ENCODE data around the gene CMIP. TPM values are rescaled to one million over a fixed set of nuclear protein-coding genes. Genes with fewer than 3 reads are reported as not detected.

The CMIP gene
- total and polyA plus RNA-seq, 7 donors: 11.0 to 60.3 (median 20.4) TPM

DNA sequence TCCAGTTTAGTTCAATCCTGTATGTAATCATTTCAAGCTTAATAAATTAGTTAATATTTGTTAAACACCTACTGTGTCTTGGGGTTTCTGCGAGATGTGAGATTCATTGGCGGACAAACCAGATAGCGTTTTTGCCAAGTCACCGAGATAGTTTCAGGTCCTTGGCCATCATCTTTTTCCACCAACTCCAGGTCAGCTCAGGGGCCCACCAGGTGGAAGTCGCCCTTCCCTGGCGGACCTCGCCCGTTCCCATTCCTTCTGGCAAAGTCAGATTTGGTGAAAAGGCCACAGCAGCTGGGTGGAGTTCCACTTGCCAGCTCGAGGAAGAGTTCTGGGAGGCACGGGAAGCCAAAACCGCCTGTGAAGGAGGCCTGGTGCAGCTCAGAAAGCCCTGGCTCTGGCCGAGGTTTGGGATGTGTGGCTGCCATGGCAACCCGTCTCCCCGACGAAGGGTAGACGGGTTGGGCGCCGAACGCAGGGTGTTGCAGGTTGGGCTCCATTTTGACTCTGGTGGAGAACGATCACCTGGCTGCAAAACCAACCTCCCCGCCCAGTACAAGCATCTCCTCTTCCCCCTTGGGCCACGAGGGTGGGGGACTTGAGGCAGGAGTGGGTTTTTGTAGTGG is 39.5 kb downstream of the CMIP start:
- Histone ChIP-seq H3K4me1 (peaks cover 0 to 28% (median 7%) of the 10 kb centered on the region in 4 donors), H3K27ac (no peak overlapping the region), H3K4me3 (no peak overlapping the region), H3K9me3 (no peaks in the 10 kb centered on the region), H3K27me3 (no peaks in the 10 kb centered on the region), H3K36me3 (no peaks in the 10 kb centered on the region)
- 87 to 90% methylated on average over 22 of the region's 22 CpGs for WGBS, 2 donors
- TF ChIP-seq POLR2A (IDR thresholded peaks at IDR 0.05) (no peak), POLR2AphosphoS5 (IDR thresholded peaks at IDR 0.05) (no peak), EP300 (IDR thresholded peaks at IDR 0.05) (no peak)
- TF ChIP-seq, protein P1, sequence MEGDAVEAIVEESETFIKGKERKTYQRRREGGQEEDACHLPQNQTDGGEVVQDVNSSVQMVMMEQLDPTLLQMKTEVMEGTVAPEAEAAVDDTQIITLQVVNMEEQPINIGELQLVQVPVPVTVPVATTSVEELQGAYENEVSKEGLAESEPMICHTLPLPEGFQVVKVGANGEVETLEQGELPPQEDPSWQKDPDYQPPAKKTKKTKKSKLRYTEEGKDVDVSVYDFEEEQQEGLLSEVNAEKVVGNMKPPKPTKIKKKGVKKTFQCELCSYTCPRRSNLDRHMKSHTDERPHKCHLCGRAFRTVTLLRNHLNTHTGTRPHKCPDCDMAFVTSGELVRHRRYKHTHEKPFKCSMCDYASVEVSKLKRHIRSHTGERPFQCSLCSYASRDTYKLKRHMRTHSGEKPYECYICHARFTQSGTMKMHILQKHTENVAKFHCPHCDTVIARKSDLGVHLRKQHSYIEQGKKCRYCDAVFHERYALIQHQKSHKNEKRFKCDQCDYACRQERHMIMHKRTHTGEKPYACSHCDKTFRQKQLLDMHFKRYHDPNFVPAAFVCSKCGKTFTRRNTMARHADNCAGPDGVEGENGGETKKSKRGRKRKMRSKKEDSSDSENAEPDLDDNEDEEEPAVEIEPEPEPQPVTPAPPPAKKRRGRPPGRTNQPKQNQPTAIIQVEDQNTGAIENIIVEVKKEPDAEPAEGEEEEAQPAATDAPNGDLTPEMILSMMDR (IDR thresholded peaks at IDR 0.05): no peak
- DNase-seq: no peak
- intact Hi-C loops (cut with DNase I): no loop called here

DNA sequence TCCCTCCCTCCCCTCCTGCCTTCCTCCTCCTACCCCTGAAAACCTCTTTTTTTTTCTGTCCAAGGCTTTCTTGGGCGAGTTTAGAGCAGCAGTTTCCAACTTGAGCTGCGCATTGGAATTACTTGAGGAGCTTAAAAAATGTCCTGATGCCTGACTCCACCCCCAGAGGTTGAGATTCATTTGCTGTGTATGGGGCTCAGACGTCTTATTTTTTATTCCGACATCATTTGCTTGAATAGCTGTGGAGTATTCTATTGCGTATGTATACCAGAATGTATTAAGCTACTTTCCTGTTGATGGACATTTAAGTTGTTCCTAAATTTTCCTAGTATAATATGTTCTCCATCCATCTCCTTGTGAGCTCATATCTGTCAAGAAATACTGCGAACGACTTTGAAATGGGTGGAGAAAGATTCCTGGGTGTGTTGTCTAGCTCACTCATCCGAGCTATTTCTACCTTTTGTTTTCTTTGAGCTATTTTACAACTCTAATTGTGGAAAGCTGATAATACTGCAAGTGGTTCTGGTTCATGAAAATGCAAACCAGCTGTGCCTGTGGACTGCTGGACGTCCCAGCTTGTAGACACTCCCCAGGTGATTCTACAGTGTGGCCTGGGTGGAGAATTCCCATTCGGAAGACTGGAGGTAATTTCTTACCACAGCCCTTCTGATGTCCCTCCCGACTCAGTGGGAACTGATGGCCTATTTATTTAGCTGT is 40.5 kb downstream of the CMIP start:
- peaks cover 0 to 37% (median 11%) of the 10 kb centered on the region in 4 donors for H3K4me1 ChIP-seq
- 49 to 73% methylated on average over 11 of the region's 11 CpGs for WGBS, 2 donors
- H3K27ac ChIP-seq: no peak overlapping the region

DNA sequence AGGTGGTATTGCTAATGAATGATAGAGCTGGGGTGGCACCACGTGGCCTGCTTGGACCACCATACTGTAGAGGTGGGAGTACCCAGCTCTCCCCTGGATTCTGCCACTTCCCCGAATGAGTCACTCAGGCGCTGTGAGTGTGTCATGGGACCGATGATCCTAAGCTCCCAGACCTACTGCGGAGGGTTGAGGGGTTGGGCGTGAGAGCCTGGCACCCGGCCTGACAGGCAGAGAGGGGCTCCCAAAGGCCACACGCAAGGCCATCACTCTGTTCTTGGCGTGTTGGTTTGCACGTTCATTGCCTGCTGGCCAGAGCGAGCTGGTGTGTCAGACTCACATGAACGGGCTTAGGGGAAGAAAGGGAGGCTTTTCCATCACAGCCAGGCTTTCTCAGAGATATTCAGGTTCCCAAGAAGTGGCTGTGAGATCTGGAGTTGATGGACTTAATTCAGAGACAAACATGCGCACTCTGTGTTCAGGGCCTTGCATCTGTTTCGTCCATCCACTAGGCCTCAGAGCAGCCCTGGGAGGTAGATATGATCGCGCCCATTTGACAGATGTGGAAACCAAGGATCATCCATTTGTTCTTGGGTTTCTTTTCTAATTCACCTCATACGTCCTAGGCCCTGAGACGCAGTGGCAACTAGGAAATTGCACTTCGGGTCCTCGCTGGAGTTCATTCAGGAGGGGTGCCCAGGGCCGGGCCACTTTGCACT is 41.4 kb downstream of the CMIP start:
- no peak overlapping the region for H3K4me3 ChIP-seq
- no peaks in the 10 kb centered on the region for H3K36me3 ChIP-seq
- no peaks in the 10 kb centered on the region for H3K27me3 ChIP-seq
- H3K27ac ChIP-seq: no peak overlapping the region
- peaks cover 0 to 37% (median 11%) of the 10 kb centered on the region in 4 donors for H3K4me1 ChIP-seq
- TF ChIP-seq POLR2AphosphoS5 (IDR thresholded peaks at IDR 0.05) (no peak), EP300 (IDR thresholded peaks at IDR 0.05) (no peak), POLR2A (IDR thresholded peaks at IDR 0.05) (no peak)
- TF ChIP-seq, protein P1 (IDR thresholded peaks at IDR 0.05): no peak
- 92 to 94% methylated on average over 21 of the region's 21 CpGs for WGBS, 2 donors
- no peak for DNase-seq
- intact Hi-C loops (cut with DNase I): no loop called here
- H3K9me3 ChIP-seq: no peaks in the 10 kb centered on the region

More for the DNA sequence above, 40.5 kb downstream of the CMIP start:
- DNase-seq: no peak
- intact Hi-C loops (cut with DNase I): no loop called here
- no peaks in the 10 kb centered on the region for H3K36me3 ChIP-seq
- TF ChIP-seq POLR2A (IDR thresholded peaks at IDR 0.05): no peak
- TF ChIP-seq EP300 (IDR thresholded peaks at IDR 0.05): no peak
- TF ChIP-seq, protein P1 (IDR thresholded peaks at IDR 0.05): no peak
- TF ChIP-seq POLR2AphosphoS5 (IDR thresholded peaks at IDR 0.05): no peak
- no peak overlapping the region for H3K4me3 ChIP-seq
- H3K9me3 ChIP-seq: no peaks in the 10 kb centered on the region
- no peaks in the 10 kb centered on the region for H3K27me3 ChIP-seq

DNA sequence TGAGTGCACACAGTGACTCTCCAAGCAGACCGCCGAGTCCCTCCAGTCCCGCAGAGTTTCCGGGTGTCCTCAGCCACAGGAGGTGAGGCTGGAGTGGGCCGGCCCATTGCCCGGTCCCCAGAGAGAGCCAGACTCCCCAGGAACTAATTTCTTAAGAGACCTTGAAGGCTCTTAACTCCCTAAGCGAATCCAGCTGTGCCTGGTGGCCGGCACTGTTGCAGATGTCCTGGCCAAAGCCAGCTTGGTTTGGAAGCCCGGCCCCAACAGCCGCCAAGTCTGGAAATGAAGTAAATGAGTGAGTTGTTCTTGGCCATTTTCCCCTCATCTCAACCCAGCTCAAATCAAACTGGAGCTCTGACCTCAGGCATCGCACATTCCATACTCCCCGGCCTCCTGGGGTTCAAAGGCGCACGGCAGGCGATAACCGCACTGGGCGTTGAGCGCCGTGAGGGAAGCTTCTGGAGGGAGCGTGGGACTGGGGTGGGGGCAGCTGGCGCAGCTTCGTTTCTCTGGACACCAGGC is 42.0 kb downstream of the CMIP start:
- H3K4me1 ChIP-seq: peaks cover 0 to 37% (median 11%) of the 10 kb centered on the region in 4 donors
- no peaks in the 10 kb centered on the region for H3K9me3 ChIP-seq
- WGBS, 2 donors: 84 to 89% methylated on average over 22 of the region's 22 CpGs
- H3K27me3 ChIP-seq: no peaks in the 10 kb centered on the region
- TF ChIP-seq POLR2A (IDR thresholded peaks at IDR 0.05) (no peak), EP300 (IDR thresholded peaks at IDR 0.05) (no peak), POLR2AphosphoS5 (IDR thresholded peaks at IDR 0.05) (no peak)
- TF ChIP-seq, protein P1 (IDR thresholded peaks at IDR 0.05): no peak
- H3K27ac ChIP-seq: no peak overlapping the region
- no peak for DNase-seq
- no peak overlapping the region for H3K4me3 ChIP-seq
- H3K36me3 ChIP-seq: no peaks in the 10 kb centered on the region
- intact Hi-C loops (cut with DNase I): no loop called here

All from sigmoid colon (tissue), 7 donors.